Transverse colon (tissue), 4 donors: ENCODE data around the gene MRO.

Source experiments
- POLR2A ChIP-seq: fragments of 450-650 bp; IDR thresholded peaks from one replicate; pipeline ENCODE4 v1.6.1; 2016; ENCODE audit warnings: antibody characterized with exemption, mild to moderate bottlenecking, moderate library complexity
- POLR2AphosphoS5 ChIP-seq, 3 donors: sonication (generic); formaldehyde crosslinking; IDR thresholded peaks; one replicate each; pipeline ENCODE4 v1.6.1; 2016; ENCODE audit warnings: antibody characterized with exemption in 3 of 3
- TF ChIP-seq, protein P1 (sequence below), 5 experiments: fragments of 200-600 bp in 3 of 5; fragments of 450-650 bp in 2 of 5; sonication (generic) in 3 of 5; IDR thresholded peaks; 1 replicate in 2 of 5; 2 replicates in 3 of 5; pipeline ENCODE4 v1.5.1; 2016 to 2017; ENCODE audit warnings: antibody characterized with exemption in 5 of 5, inconsistent platforms in 3 of 5, mild to moderate bottlenecking in 2 of 5, moderate library complexity in 1 of 5

DNA sequence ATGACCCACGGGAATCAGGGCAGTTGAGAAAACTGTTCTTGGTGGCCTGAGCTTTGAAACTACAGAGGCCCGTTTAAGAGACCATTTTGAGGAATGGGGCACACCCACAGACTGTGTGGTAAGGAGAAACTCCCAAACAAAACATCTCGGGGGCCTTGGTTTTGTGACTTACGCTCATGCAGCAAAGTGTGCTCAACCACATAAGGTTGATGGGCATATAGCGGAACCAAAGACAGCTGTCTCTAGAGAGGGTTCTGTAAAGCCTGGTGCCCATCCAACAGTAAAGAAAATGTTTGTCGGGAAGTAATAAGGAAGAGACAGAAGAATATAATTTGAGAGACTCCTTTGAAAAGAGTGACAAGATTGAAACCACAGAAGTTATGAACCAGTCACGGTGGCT is 5.4 kb downstream of the MRO start:
- TF ChIP-seq POLR2A (no peak), POLR2AphosphoS5 (IDR thresholded peaks at IDR 0.05) (no peak)
- TF ChIP-seq, protein P1, sequence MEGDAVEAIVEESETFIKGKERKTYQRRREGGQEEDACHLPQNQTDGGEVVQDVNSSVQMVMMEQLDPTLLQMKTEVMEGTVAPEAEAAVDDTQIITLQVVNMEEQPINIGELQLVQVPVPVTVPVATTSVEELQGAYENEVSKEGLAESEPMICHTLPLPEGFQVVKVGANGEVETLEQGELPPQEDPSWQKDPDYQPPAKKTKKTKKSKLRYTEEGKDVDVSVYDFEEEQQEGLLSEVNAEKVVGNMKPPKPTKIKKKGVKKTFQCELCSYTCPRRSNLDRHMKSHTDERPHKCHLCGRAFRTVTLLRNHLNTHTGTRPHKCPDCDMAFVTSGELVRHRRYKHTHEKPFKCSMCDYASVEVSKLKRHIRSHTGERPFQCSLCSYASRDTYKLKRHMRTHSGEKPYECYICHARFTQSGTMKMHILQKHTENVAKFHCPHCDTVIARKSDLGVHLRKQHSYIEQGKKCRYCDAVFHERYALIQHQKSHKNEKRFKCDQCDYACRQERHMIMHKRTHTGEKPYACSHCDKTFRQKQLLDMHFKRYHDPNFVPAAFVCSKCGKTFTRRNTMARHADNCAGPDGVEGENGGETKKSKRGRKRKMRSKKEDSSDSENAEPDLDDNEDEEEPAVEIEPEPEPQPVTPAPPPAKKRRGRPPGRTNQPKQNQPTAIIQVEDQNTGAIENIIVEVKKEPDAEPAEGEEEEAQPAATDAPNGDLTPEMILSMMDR (IDR thresholded peaks at IDR 0.05) = no peak
